H9 (cell line): ENCODE data around the gene ANKRD53. TPM values are rescaled to one million over a fixed set of nuclear protein-coding genes. Genes with fewer than 3 reads are reported as not detected.

Experiments
- DNase-seq: peaks from one replicate; pipeline ENCODE4 v3.0.0-alpha.2; 2017
- H2AFZ ChIP-seq: one replicate; pipeline ENCODE4 v1.6.1; 2013; ENCODE audit warnings: mild to moderate bottlenecking, low read length, control low read depth, moderate library complexity
- H2AK5ac ChIP-seq: 2 replicates; pipeline ENCODE4 v1.6.1; 2013; ENCODE audit warnings: low read length, control low read depth, mixed read lengths; ENCODE audit not compliant: insufficient read length
- H2BK120ac ChIP-seq: one replicate; pipeline ENCODE4 v1.6.1; 2013; ENCODE audit warnings: low read depth, mild to moderate bottlenecking, low read length, control low read depth, inconsistent platforms; ENCODE audit not compliant: poor library complexity, severe bottlenecking
- H2BK12ac ChIP-seq: 2 replicates; pipeline ENCODE4 v1.6.1; 2013; ENCODE audit warnings: low read length, control low read depth, mixed read lengths, low read depth; ENCODE audit not compliant: insufficient read length
- H2BK15ac ChIP-seq: 2 replicates; pipeline ENCODE4 v1.6.1; 2013; ENCODE audit warnings: low read depth, low read length, control low read depth
- H2BK20ac ChIP-seq: one replicate; pipeline ENCODE4 v1.6.1; 2013; ENCODE audit warnings: low read depth, mild to moderate bottlenecking, low read length, control low read depth, inconsistent platforms; ENCODE audit not compliant: poor library complexity, severe bottlenecking
- H2BK5ac ChIP-seq: 2 replicates; pipeline ENCODE4 v1.6.1; 2013; ENCODE audit warnings: low read length, control low read depth, mixed read lengths; ENCODE audit not compliant: insufficient read length
- H3K14ac ChIP-seq: 2 replicates; pipeline ENCODE4 v1.6.1; 2013; ENCODE audit warnings: low read length, control low read depth; ENCODE audit not compliant: insufficient read depth
- H3K18ac ChIP-seq: 2 replicates; pipeline ENCODE4 v1.6.1; 2013; ENCODE audit warnings: low read depth, mild to moderate bottlenecking, mixed read lengths, low read length, control low read depth; ENCODE audit not compliant: insufficient read length
- H3K23ac ChIP-seq: 2 replicates; pipeline ENCODE4 v1.6.1; 2013; ENCODE audit warnings: low read length, control low read depth, mixed read lengths, low read depth; ENCODE audit not compliant: insufficient read length
- H3K23me2 ChIP-seq: 2 replicates; pipeline ENCODE4 v1.6.1; 2013; ENCODE audit warnings: low read depth, mild to moderate bottlenecking, mixed read lengths, low read length, control low read depth; ENCODE audit not compliant: insufficient read length, poor library complexity, severe bottlenecking
- H3K27ac ChIP-seq: 2 replicates; pipeline ENCODE4 v1.5.1; 2013; ENCODE audit warnings: low read length, control low read depth, mixed read lengths, low read depth; ENCODE audit not compliant: insufficient read length
- H3K27me3 ChIP-seq: 2 replicates; pipeline ENCODE4 v1.6.1; 2013; ENCODE audit warnings: low read length, control low read depth, inconsistent platforms; ENCODE audit not compliant: insufficient read depth
- H3K4ac ChIP-seq: 2 replicates; pipeline ENCODE4 v1.6.1; 2013; ENCODE audit warnings: low read depth, mild to moderate bottlenecking, control low read depth, inconsistent platforms, low read length, moderate library complexity
- H3K4me1 ChIP-seq: 2 replicates; pipeline ENCODE4 v1.6.1; 2013; ENCODE audit warnings: low read length, control low read depth, inconsistent platforms; ENCODE audit not compliant: insufficient read depth
- H3K4me2 ChIP-seq: 2 replicates; pipeline ENCODE4 v1.6.1; 2013; ENCODE audit warnings: low read length, control low read depth, mixed read lengths; ENCODE audit not compliant: insufficient read length, insufficient read depth
- H3K56ac ChIP-seq: 2 replicates; pipeline ENCODE4 v1.6.1; 2013; ENCODE audit warnings: low read depth, mild to moderate bottlenecking, mixed read lengths, low read length, control low read depth; ENCODE audit not compliant: insufficient read length
- H3K79me1 ChIP-seq: 2 replicates; pipeline ENCODE4 v1.6.1; 2013; ENCODE audit warnings: low read depth, mild to moderate bottlenecking, moderate library complexity, low read length, control low read depth, inconsistent platforms; ENCODE audit not compliant: insufficient read depth, poor library complexity, severe bottlenecking
- H3K79me2 ChIP-seq: 2 replicates; pipeline ENCODE4 v1.6.1; 2013; ENCODE audit warnings: low read length, control low read depth, inconsistent platforms; ENCODE audit not compliant: insufficient read depth
- H3K9ac ChIP-seq: 2 replicates; pipeline ENCODE4 v1.6.1; 2013; ENCODE audit warnings: low read length, control low read depth, mixed read lengths; ENCODE audit not compliant: insufficient read length; ENCODE audit errors: extremely low read depth
- H3K9me3 ChIP-seq: one replicate; pipeline ENCODE4 v1.6.1; 2013; ENCODE audit warnings: low read depth, low read length, inconsistent platforms; ENCODE audit not compliant: control insufficient read depth
- H3T11ph ChIP-seq: one replicate; pipeline ENCODE4 v1.6.1; 2013; ENCODE audit warnings: mild to moderate bottlenecking, low read length, control low read depth, inconsistent platforms
- H4K20me1 ChIP-seq: one replicate; pipeline ENCODE4 v1.6.1; 2013; ENCODE audit not compliant: control insufficient read depth, insufficient read length, insufficient read depth
- H4K5ac ChIP-seq: 2 replicates; pipeline ENCODE4 v1.6.1; 2013; ENCODE audit warnings: low read depth, mild to moderate bottlenecking, mixed read lengths, low read length, control low read depth; ENCODE audit not compliant: insufficient read length
- H4K8ac ChIP-seq: replicated peaks from 2 replicates; pipeline ENCODE4 v1.6.1; 2013; ENCODE audit warnings: low read length, control low read depth, mixed read lengths, low read depth; ENCODE audit not compliant: insufficient read length
- H4K91ac ChIP-seq: 2 replicates; pipeline ENCODE4 v1.6.1; 2013; ENCODE audit warnings: low read depth, mild to moderate bottlenecking, moderate library complexity, mixed read lengths, low read length, control low read depth; ENCODE audit not compliant: insufficient read length
- H3K27ac Mint-ChIP-seq, 3 experiments: 2 replicates in 2 of 3; 3 replicates in 1 of 3; pipeline ENCODE4 v1.8.0; 2020 to 2021; ENCODE audit warnings: mixed read lengths in 3 of 3, mild to moderate bottlenecking in 1 of 3, moderate library complexity in 1 of 3
- H3K27me3 Mint-ChIP-seq: 2 replicates; pipeline ENCODE4 v1.8.0; 2021; ENCODE audit warnings: low read depth, mild to moderate bottlenecking, moderate library complexity, mixed read lengths
- H3K36me3 Mint-ChIP-seq, 3 experiments: 2 replicates in 2 of 3; 3 replicates in 1 of 3; pipeline ENCODE4 v1.8.0; 2020 to 2021; ENCODE audit warnings: low read depth in 3 of 3, mixed read lengths in 3 of 3; ENCODE audit not compliant: insufficient read depth in 1 of 3
- H3K4me1 Mint-ChIP-seq, 2 experiments: 2 replicates each; pipeline ENCODE4 v1.8.0; 2020; ENCODE audit warnings: mixed read lengths in 2 of 2
- H3K4me3 Mint-ChIP-seq, 2 experiments: 2 replicates in 1 of 2; 3 replicates in 1 of 2; pipeline ENCODE4 v1.8.0; 2020 to 2021; ENCODE audit warnings: mild to moderate bottlenecking in 2 of 2, mixed read lengths in 2 of 2, moderate library complexity in 1 of 2
- H3K9me3 Mint-ChIP-seq, 2 experiments: 2 replicates in 1 of 2; 3 replicates in 1 of 2; pipeline ENCODE4 v1.8.0; 2020; ENCODE audit warnings: mild to moderate bottlenecking in 2 of 2, mixed read lengths in 2 of 2, moderate library complexity in 1 of 2
- CTCF ChIP-seq: fragments of 200-600 bp; sonication (generic); conservative IDR thresholded peaks from 3 replicates; pipeline ENCODE4 v1.8.0; 2021; ENCODE audit warnings: antibody characterized with exemption, mild to moderate bottlenecking
- WGBS: extraction: QIAGEN DNeasy Blood & Tissue Kit; methylation state at CpG from one replicate; pipeline ENCODE4 v1.1.7; 2013; ENCODE audit warnings: missing lambda C conversion rate, low lambda C conversion rate, mixed read lengths; ENCODE audit not compliant: insufficient read length; ENCODE audit errors: extremely low coverage; 5-methylcytosine and 5-hydroxymethylcytosine counted together
- total RNA-seq: library from RNA; stranded (reverse); gene quantifications from 2 replicates; pipeline ENCODE4 v1.2.1, GENCODE V29; 2021

The ANKRD53 gene
- total RNA-seq, 1 experiment from 2014 or later = 0.28 TPM

GRCh38 chr2:70946832-70947442 lies 31.5 kb upstream of the ANKRD53 start:
- Histone ChIP-seq H3K9ac (no peak overlapping the region), H3T11ph (no peak overlapping the region), H2BK5ac (no peak overlapping the region), H3K18ac (no peak overlapping the region), H3K4ac (no peak overlapping the region), H3K56ac (no peak overlapping the region), H2BK15ac (no peak overlapping the region), H3K79me2 (no peaks in the 10 kb centered on the region), H3K23me2 (no peaks in the 10 kb centered on the region), H2BK12ac (no peak overlapping the region), H3K27ac (no peak overlapping the region), H2AK5ac (no peak overlapping the region), H4K8ac (no peak overlapping the region), H2BK120ac (no peak overlapping the region), H3K14ac (no peak overlapping the region), H3K4me1 (no peaks in the 10 kb centered on the region), H4K20me1 (no peaks in the 10 kb centered on the region), H2BK20ac (no peak overlapping the region), H3K9me3 (no peaks in the 10 kb centered on the region), H3K79me1 (no peaks in the 10 kb centered on the region), H3K27me3 (peaks cover 12% of the 10 kb centered on the region; the same call in 1 of the 2 replicates), H3K23ac (no peak overlapping the region), H4K5ac (no peak overlapping the region), H4K91ac (no peak overlapping the region), H2AFZ (no peak overlapping the region), H3K4me2 (no peak overlapping the region)
- TF ChIP-seq CTCF = peak; percentile 84
- DNase-seq = peak; percentile 68
- no CpG with 5 or more reads among the region's 8 CpGs for WGBS
- Mint-ChIP-seq H3K36me3 (no peaks in the 10 kb centered on the region; a peak in 1 of 7 replicates), H3K4me1 (peaks cover 24 to 34% of the 10 kb centered on the region in 2 experiments), H3K27me3 (peaks cover 84% of the 10 kb centered on the region), H3K4me3 (no peak overlapping the region), H3K27ac (no peak overlapping the region), H3K9me3 (no peaks in the 10 kb centered on the region; a peak in 1 of 5 replicates)
